K562 (cell line): Measurements from ENCODE around the gene TMEM131L. TPM values are rescaled to one million over a fixed set of nuclear protein-coding genes. Genes with fewer than 3 reads are reported as not detected.

Experiments
- ATAC-seq: fragments of 200-7000 bp; cut with Tn5 transposase; 3 replicates; pipeline ENCODE4 v1.9.1; 2020; ENCODE audit warnings: moderate library complexity
- BruUV-seq: library from RNA; stranded (reverse); fragments of 400-500 nt; replicated peaks from 2 replicates; lab custom pipeline; 2021; lab: Mats Ljungman, UMichigan
- CTCF ChIA-PET: fragments of 300-600 bp; formaldehyde crosslinking; extraction: SDS; loops from one replicate; lab custom pipeline; 2021; ENCODE audit warnings: low intra/inter-chr PET ratio; lab: Yijun Ruan, JAX
- POLR2A ChIA-PET: fragments of 300-600, 350-650 bp; sonication (Branson Sonifier 250); formaldehyde crosslinking; extraction: SDS; loops from one replicate; lab custom pipeline; 2021; ENCODE audit warnings: antibody characterized with exemption, inconsistent platforms; lab: Yijun Ruan, JAX
- DNase-seq, 4 experiments: peaks; one replicate each; pipeline versions ENCODE4 v3.0.0 to v3.0.0-alpha.2; 2011 to 2018; ENCODE audit warnings: low spot score in 3 of 4, mixed read lengths in 3 of 4; ENCODE audit errors: extremely low read depth in 1 of 4
- FAIRE-seq: peaks from 2 replicates; lab custom pipeline; 2011; peaks lifted over from hg19 to GRCh38; lab: Jason Lieb, UNC
- H2AFZ ChIP-seq: 2 replicates; pipeline ENCODE4 v1.6.0; 2011; ENCODE audit warnings: low read depth, low read length, control low read depth, inconsistent platforms
- H3K27ac ChIP-seq: fragments of 200-600 bp; 3 replicates; pipeline ENCODE4 v1.8.0; 2011; ENCODE audit warnings: low read depth, mild to moderate bottlenecking, control low read depth, inconsistent platforms, low read length, moderate library complexity, mixed read lengths; ENCODE audit errors: extremely low read depth
- H3K27me3 ChIP-seq, 2 experiments: fragments of 300-600 bp in 1 of 2; 2 replicates in 1 of 2; 3 replicates in 1 of 2; pipeline versions ENCODE4 v1.6.0 to v1.8.0; 2011; ENCODE audit warnings: inconsistent platforms in 2 of 2, low read length in 2 of 2, mild to moderate bottlenecking in 1 of 2, mixed read lengths in 1 of 2, moderate library complexity in 1 of 2; ENCODE audit not compliant: control insufficient read depth in 2 of 2, insufficient read depth in 2 of 2
- H3K36me3 ChIP-seq: fragments of 300-600 bp; 3 replicates; pipeline ENCODE4 v1.8.0; 2011; ENCODE audit warnings: mild to moderate bottlenecking, low read length, inconsistent platforms; ENCODE audit not compliant: control insufficient read depth, insufficient read depth
- H3K4me1 ChIP-seq, 2 experiments: fragments of 200-600 bp in 1 of 2; replicated peaks in 1 of 2; 2 replicates in 1 of 2; 3 replicates in 1 of 2; pipeline versions ENCODE4 v1.5.1 to v1.8.0; 2011; ENCODE audit warnings: inconsistent platforms in 2 of 2, low read length in 2 of 2, mild to moderate bottlenecking in 1 of 2, mixed read lengths in 1 of 2, moderate library complexity in 1 of 2; ENCODE audit not compliant: control insufficient read depth in 2 of 2, insufficient read depth in 2 of 2
- H3K4me2 ChIP-seq: 2 replicates; pipeline ENCODE4 v1.6.1; 2011; ENCODE audit warnings: low read length, control low read depth, inconsistent platforms, mixed read lengths; ENCODE audit not compliant: insufficient read depth
- H3K4me3 ChIP-seq: fragments of 200-600 bp; sonication (generic), shearing (Covaris generic); 2 replicates; pipeline ENCODE4 v1.5.1; 2016; ENCODE audit warnings: control low read depth, inconsistent platforms
- H3K79me2 ChIP-seq: fragments of 200-600 bp; 3 replicates; pipeline ENCODE4 v1.8.0; 2011; ENCODE audit warnings: low read length, inconsistent platforms; ENCODE audit not compliant: control insufficient read depth, insufficient read depth
- H3K9ac ChIP-seq, 2 experiments: 2 replicates each; pipeline versions ENCODE4 v1.6.0 to v1.6.1; 2011; ENCODE audit warnings: low read depth in 2 of 2, low read length in 2 of 2, control low read depth in 1 of 2, inconsistent platforms in 1 of 2, mild to moderate bottlenecking in 1 of 2, mixed read lengths in 1 of 2; ENCODE audit not compliant: insufficient read depth in 1 of 2
- H3K9me1 ChIP-seq: one replicate; pipeline ENCODE4 v1.6.0; 2011; ENCODE audit warnings: inconsistent platforms, mild to moderate bottlenecking, low read length, moderate library complexity; ENCODE audit not compliant: control insufficient read depth, insufficient read depth
- H3K9me3 ChIP-seq: replicated peaks from 2 replicates; pipeline ENCODE4 v1.5.1; 2011; ENCODE audit warnings: low read depth, low read length, inconsistent platforms; ENCODE audit not compliant: control insufficient read depth, insufficient read depth
- H4K20me1 ChIP-seq: replicated peaks from 2 replicates; pipeline ENCODE4 v1.6.1; 2011; ENCODE audit warnings: low read length, inconsistent platforms, mixed read lengths; ENCODE audit not compliant: control insufficient read depth, insufficient read depth
- BHLHE40 ChIP-seq: IDR thresholded peaks from 2 replicates; pipeline ENCODE4 v1.6.1; 2011; ENCODE audit warnings: low read length, improper control_type of control experiment
- CAMTA2 ChIP-seq: fragments of 250-450 bp; sonication (Bioruptor Pico); conservative IDR thresholded peaks from 2 replicates; pipeline ENCODE4 v1.5.1; 2022
- HNRNPH1 ChIP-seq: fragments of 200-400 bp; formaldehyde crosslinking; optimal IDR thresholded peaks from 2 replicates; pipeline ENCODE3; 2017; ENCODE audit warnings: low read depth, mild to moderate bottlenecking, low read length, moderate library complexity
- MEF2D ChIP-seq: conservative IDR thresholded peaks from 2 replicates; pipeline ENCODE4 v1.6.1; 2016; ENCODE audit warnings: low read depth, missing genetic modification characterization, missing compliant biosample characterization
- SIRT6 ChIP-seq: IDR thresholded peaks from one replicate; pipeline ENCODE4 v1.6.1; 2012; ENCODE audit warnings: low read depth, mild to moderate bottlenecking, control low read depth, inconsistent platforms, low read length, moderate library complexity
- SRSF9 ChIP-seq: fragments of 200-400 bp; formaldehyde crosslinking; IDR thresholded peaks from 2 replicates; pipeline ENCODE4 v1.6.1; 2017; ENCODE audit warnings: low read depth, low read length, borderline replicate concordance
- SUPT5H ChIP-seq: fragments of 450-650 bp; IDR thresholded peaks from 2 replicates; pipeline ENCODE4 v1.6.1; 2016
- TEAD1 ChIP-seq, 2 experiments: fragments of 450-650 bp in 1 of 2; sonication (generic) in 1 of 2; formaldehyde crosslinking; IDR thresholded peaks; 2 replicates each; pipeline versions ENCODE4 v1.4.0 to v1.8.0; 2020 to 2022; ENCODE audit warnings: mild to moderate bottlenecking in 2 of 2, missing genetic modification reagents in 1 of 2
- ZFP36 ChIP-seq: fragments of 150-350 bp; IDR thresholded peaks from 2 replicates; pipeline ENCODE4 v1.6.1; 2018; ENCODE audit warnings: low read length, low read depth; ENCODE audit not compliant: partially characterized antibody
- ZNF124 ChIP-seq: sonication (generic); formaldehyde crosslinking; IDR thresholded peaks from 2 replicates; pipeline ENCODE4 v1.8.1; 2022; ENCODE audit warnings: missing genetic modification reagents
- ZNF316 ChIP-seq: fragments of 450-650 bp; IDR thresholded peaks from 2 replicates; pipeline ENCODE4 v1.6.1; 2016
- ZNF436 ChIP-seq: fragments of 250-450, 450-650 bp; sonication (Bioruptor Pico); formaldehyde crosslinking; IDR thresholded peaks from 2 replicates; pipeline ENCODE4 v1.7.0; 2020; ENCODE audit warnings: mild to moderate bottlenecking
- ZNF778 ChIP-seq: fragments of 450-650 bp; formaldehyde crosslinking; IDR thresholded peaks from 2 replicates; pipeline ENCODE4 v1.4.0; 2020; ENCODE audit warnings: mild to moderate bottlenecking, moderate library complexity
- WGBS: fragments of 100-300 bp; shearing (Covaris generic); methylation state at CpG from one replicate; pipeline ENCODE4 v1.1.6; 2016; ENCODE audit warnings: low coverage, mixed read lengths; ENCODE audit not compliant: insufficient coverage; ENCODE audit errors: missing lambda C conversion rate; 5-methylcytosine and 5-hydroxymethylcytosine counted together
- in situ Hi-C: fragments of 300-500 bp; cut with MboI; formaldehyde crosslinking; loops from 4 replicates; pipeline ENCODE4 v1.15.0; 2018; ENCODE audit warnings: inconsistent platforms, mixed read lengths
- intact Hi-C: fragments of 100-400 bp; cut with micrococcal nuclease; formaldehyde crosslinking; loops from 2 replicates; pipeline ENCODE4 v1.14.2; 2022
- polyA plus RNA-seq, 8 experiments: library from polyadenylated mRNA; depleted of rRNA in 4 of 8; stranded (reverse) in 5 of 8; unstranded in 3 of 8; fragments of >200 nt; fragmentation: Nextera tagmentation in 2 of 8; fragmentation: Illumina TruSeq in 1 of 8; extraction: Ambion mirVana in 2 of 8; extraction: Trizol in 1 of 8; gene quantifications; 2 replicates each; pipeline versions ENCODE4 v1.2.1 to v1.2.3, GENCODE V29; 2011 to 2014; ENCODE audit warnings: inconsistent platforms in 1 of 8, missing spikeins in 1 of 8
- total RNA-seq, 7 experiments: library from RNA; depleted of rRNA in 6 of 7; stranded (reverse); fragments of >200 nt in 6 of 7; fragmentation: Illumina TruSeq in 2 of 7; extraction: Trizol in 2 of 7; gene quantifications; 2 replicates each; pipeline versions ENCODE4 v1.2.1 to v1.2.3, GENCODE V29; 2011 to 2021; ENCODE audit warnings: low replicate concordance in 1 of 7
- TF ChIP-seq, protein P1 (sequence below): fragments of 200-800 bp; sonication (Bioruptor generic); IDR thresholded peaks from 2 replicates; pipeline ENCODE4 v1.6.1; 2017; ENCODE audit warnings: missing genetic modification characterization, missing compliant biosample characterization
- TF ChIP-seq, protein P2 (sequence below): fragments of 250-450 bp; sonication (Bioruptor Pico); IDR thresholded peaks from 2 replicates; pipeline ENCODE4 v1.5.0; 2021

Gene TMEM131L
- total and polyA plus RNA-seq, 9 of the 15 experiments (the other 6 are each of a cell fraction or from before 2014, with no cell fraction given): 1.2 to 20.8 (median 12.9) TPM

DNA sequence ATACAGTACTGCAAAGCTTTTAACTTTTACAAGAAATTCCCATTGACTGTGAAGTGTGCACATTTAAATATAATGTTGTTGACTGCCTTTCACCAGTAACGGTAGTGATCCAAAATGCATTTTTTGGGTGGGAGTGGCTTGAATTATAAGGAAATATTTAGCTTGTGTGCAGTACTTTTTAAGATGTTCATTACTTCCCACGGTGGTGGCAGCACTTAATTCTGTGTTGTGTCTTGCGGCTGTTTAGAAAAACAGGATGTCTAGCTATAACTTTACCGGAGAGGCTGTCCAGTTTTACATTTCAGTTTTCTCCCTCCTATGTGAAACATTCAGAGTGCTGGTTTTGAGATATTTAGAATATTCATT is 1.7 kb downstream of the TMEM131L start:
- peak overlapping the region; percentile 86; the same call in 1 of the 3 replicates for H3K27ac ChIP-seq
- FAIRE-seq: no peak
- peaks cover 28% of the 10 kb centered on the region; the same call in 2 of the 3 replicates for H3K36me3 ChIP-seq

DNA sequence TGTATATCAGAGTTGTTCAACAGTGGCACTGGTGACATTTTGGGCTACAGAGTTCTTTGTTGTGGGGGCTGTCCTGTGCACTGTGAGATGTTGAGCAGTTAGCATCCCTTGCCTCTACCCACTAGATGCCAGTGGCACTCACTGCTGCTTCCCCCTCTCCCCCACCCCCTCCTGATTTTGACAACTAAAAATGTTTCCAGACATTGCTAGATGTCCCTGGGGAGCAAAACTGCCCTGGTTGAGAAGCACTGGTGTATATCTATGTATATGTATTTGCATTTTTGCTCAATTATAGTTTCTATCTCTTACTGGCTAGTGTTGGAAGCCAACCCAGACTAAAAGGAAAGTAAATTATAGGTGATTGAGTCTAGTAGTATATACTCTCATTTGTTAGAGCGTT is 2.4 kb downstream of the TMEM131L start:
- Histone ChIP-seq H3K79me2 (peaks cover 67% of the 10 kb centered on the region), H3K4me1 (peaks cover 21 to 37% of the 10 kb centered on the region in 2 experiments), H3K36me3 (peaks cover 32% of the 10 kb centered on the region; the same call in 2 of the 3 replicates), H2AFZ (no peak overlapping the region), H3K9me1 (peaks cover under 1% of the 10 kb centered on the region), H3K9ac (no peak overlapping the region; a peak in 1 of 4 replicates), H3K27ac (no peak overlapping the region), H3K27me3 (no peaks in the 10 kb centered on the region), H3K4me2 (peak overlapping the region; percentile 29; the same call in 1 of the 2 replicates), H3K4me3 (no peak overlapping the region), H4K20me1 (no peaks in the 10 kb centered on the region; the same call in 1 of the 2 replicates), H3K9me3 (no peaks in the 10 kb centered on the region)
- no TSS peak for BruUV-seq
- WGBS: 69% methylated on average over 1 of the region's 1 CpG
- TF ChIP-seq, protein P1, sequence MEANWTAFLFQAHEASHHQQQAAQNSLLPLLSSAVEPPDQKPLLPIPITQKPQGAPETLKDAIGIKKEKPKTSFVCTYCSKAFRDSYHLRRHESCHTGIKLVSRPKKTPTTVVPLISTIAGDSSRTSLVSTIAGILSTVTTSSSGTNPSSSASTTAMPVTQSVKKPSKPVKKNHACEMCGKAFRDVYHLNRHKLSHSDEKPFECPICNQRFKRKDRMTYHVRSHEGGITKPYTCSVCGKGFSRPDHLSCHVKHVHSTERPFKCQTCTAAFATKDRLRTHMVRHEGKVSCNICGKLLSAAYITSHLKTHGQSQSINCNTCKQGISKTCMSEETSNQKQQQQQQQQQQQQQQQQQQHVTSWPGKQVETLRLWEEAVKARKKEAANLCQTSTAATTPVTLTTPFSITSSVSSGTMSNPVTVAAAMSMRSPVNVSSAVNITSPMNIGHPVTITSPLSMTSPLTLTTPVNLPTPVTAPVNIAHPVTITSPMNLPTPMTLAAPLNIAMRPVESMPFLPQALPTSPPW (CRISPR knock-in tag): no peak
- no peak for TF ChIP-seq TEAD1 (CRISPR knock-in tag; IDR thresholded peaks at IDR 0.05)
- TF ChIP-seq SUPT5H: no peak
- TF ChIP-seq SRSF9: no peak
- TF ChIP-seq, protein P2, sequence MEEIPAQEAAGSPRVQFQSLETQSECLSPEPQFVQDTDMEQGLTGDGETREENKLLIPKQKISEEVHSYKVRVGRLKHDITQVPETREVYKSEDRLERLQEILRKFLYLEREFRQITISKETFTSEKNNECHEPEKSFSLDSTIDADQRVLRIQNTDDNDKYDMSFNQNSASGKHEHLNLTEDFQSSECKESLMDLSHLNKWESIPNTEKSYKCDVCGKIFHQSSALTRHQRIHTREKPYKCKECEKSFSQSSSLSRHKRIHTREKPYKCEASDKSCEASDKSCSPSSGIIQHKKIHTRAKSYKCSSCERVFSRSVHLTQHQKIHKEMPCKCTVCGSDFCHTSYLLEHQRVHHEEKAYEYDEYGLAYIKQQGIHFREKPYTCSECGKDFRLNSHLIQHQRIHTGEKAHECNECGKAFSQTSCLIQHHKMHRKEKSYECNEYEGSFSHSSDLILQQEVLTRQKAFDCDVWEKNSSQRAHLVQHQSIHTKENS (CRISPR knock-in tag): no peak
- no peak for TF ChIP-seq ZNF124 (CRISPR knock-in tag)
- TF ChIP-seq ZNF778 (CRISPR knock-in tag): no peak
- no peak for TF ChIP-seq HNRNPH1
- TF ChIP-seq ZNF316: no peak
- intact Hi-C loops (loop anchor here (5.0 to 10.0 kb wide), 3 partner anchors 54 to 124 kb away; partner anchors contain the start of gene MND1), in situ Hi-C loops (no loop called here)
- ChIA-PET CTCF (no interaction called here), POLR2A (interaction anchor here (0.9 to 1.4 kb wide), 3 partner anchors 10 to 59 kb away, joined by 3 to 11 read pairs (median 5); no protein-coding TSS in a partner anchor)
- ATAC-seq: no peak
- no peak for DNase-seq
- no peak for FAIRE-seq

More for the DNA sequence above, 1.7 kb downstream of the TMEM131L start:
- Histone ChIP-seq H3K4me1 (peaks cover 28 to 40% of the 10 kb centered on the region in 2 experiments), H3K4me3 (peak overlapping the region; percentile 83), H3K9ac (peak overlapping the region in 1 of 2 experiments; percentile 82; a peak in 2 of 4 replicates)
- in situ Hi-C loops: no loop called here
- no peak for ATAC-seq
- intact Hi-C loops: loop anchor here (5.0 to 10.0 kb wide), 3 partner anchors 54 to 123 kb away; partner anchors contain the start of gene MND1
- no TSS peak for BruUV-seq
- TF ChIP-seq MEF2D (tag): no peak
- TF ChIP-seq ZNF436 (CRISPR knock-in tag): no peak
- TF ChIP-seq BHLHE40: no peak
- no peak for TF ChIP-seq ZFP36
- TF ChIP-seq SIRT6: no peak
- TF ChIP-seq CAMTA2: no peak
- TF ChIP-seq, all 486 proteins: peak for 0
- 6% methylated on average over 4 of the region's 4 CpGs for WGBS
- H2AFZ ChIP-seq: no peak overlapping the region
- peaks cover 3% of the 10 kb centered on the region for H3K9me1 ChIP-seq
- H3K79me2 ChIP-seq: peaks cover 64% of the 10 kb centered on the region
- peak overlapping the region; percentile 89 for H3K4me2 ChIP-seq
- no peaks in the 10 kb centered on the region for H3K9me3 ChIP-seq
- H3K27me3 ChIP-seq: no peaks in the 10 kb centered on the region
- DNase-seq: no peak
- H4K20me1 ChIP-seq: no peaks in the 10 kb centered on the region; the same call in 1 of the 2 replicates
- ChIA-PET POLR2A (interaction anchor here (0.7 to 2.3 kb wide), 6 partner anchors 8 to 60 kb away, joined by 3 to 11 read pairs (median 6); no protein-coding TSS in a partner anchor), CTCF (no interaction called here)
